K562 (cell line): ENCODE measurements around the gene SGSM2. TPM values are rescaled to one million over a fixed set of nuclear protein-coding genes. Genes with fewer than 3 reads are reported as not detected.

ENCODE experiments used
- ASH1L ChIP-seq: fragments of 450-650 bp; IDR thresholded peaks from 2 replicates; pipeline ENCODE4 v1.6.1; 2018; ENCODE audit warnings: borderline replicate concordance, mild to moderate bottlenecking, low read depth; ENCODE audit not compliant: partially characterized antibody
- MGA ChIP-seq: fragments of 450-650 bp; IDR thresholded peaks from 2 replicates; pipeline ENCODE4 v1.6.1; 2016; ENCODE audit warnings: mild to moderate bottlenecking, moderate library complexity
- SMC3 ChIP-seq: conservative IDR thresholded peaks from 2 replicates; pipeline ENCODE4 v1.6.1; 2011; ENCODE audit warnings: low read depth, low read length, improper control_type of control experiment; ENCODE audit not compliant: insufficient read depth
- YBX1 ChIP-seq: fragments of 450-650 bp; IDR thresholded peaks from 2 replicates; pipeline ENCODE4 v1.7.1; 2016; ENCODE audit warnings: mild to moderate bottlenecking
- polyA plus RNA-seq, 8 experiments: library from polyadenylated mRNA; depleted of rRNA in 4 of 8; stranded (reverse) in 5 of 8; unstranded in 3 of 8; fragments of >200 nt; fragmentation: Nextera tagmentation in 2 of 8; fragmentation: Illumina TruSeq in 1 of 8; extraction: Ambion mirVana in 2 of 8; extraction: Trizol in 1 of 8; gene quantifications; 2 replicates each; pipeline versions ENCODE4 v1.2.1 to v1.2.3, GENCODE V29; 2011 to 2014; ENCODE audit warnings: inconsistent platforms in 1 of 8, missing spikeins in 1 of 8
- total RNA-seq, 7 experiments: library from RNA; depleted of rRNA in 6 of 7; stranded (reverse); fragments of >200 nt in 6 of 7; fragmentation: Illumina TruSeq in 2 of 7; extraction: Trizol in 2 of 7; gene quantifications; 2 replicates each; pipeline versions ENCODE4 v1.2.1 to v1.2.3, GENCODE V29; 2011 to 2021; ENCODE audit warnings: low replicate concordance in 1 of 7
- TF ChIP-seq, protein P1 (sequence below), 2 experiments: IDR thresholded peaks; 2 replicates each; pipeline ENCODE4 v1.6.1; 2011; ENCODE audit warnings: borderline replicate concordance in 1 of 2, control low read depth in 1 of 2, low read depth in 1 of 2, low read length in 1 of 2, mild to moderate bottlenecking in 1 of 2, mixed read lengths in 1 of 2, moderate library complexity in 1 of 2; ENCODE audit not compliant: insufficient read depth in 1 of 2, insufficient read length in 1 of 2, poor library complexity in 1 of 2, severe bottlenecking in 1 of 2; ENCODE audit errors: extremely low read depth in 1 of 2

Gene SGSM2
- total and polyA plus RNA-seq, 9 of the 15 experiments (the other 6 are each of a cell fraction or from before 2014, with no cell fraction given), result 0.20 to 26.3 (median 14.8) TPM

- peak; percentile 46; the same call in 1 of the 2 replicates for TF ChIP-seq MGA
- TF ChIP-seq, protein P1, sequence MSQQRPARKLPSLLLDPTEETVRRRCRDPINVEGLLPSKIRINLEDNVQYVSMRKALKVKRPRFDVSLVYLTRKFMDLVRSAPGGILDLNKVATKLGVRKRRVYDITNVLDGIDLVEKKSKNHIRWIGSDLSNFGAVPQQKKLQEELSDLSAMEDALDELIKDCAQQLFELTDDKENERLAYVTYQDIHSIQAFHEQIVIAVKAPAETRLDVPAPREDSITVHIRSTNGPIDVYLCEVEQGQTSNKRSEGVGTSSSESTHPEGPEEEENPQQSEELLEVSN (IDR thresholded peaks at IDR 0.05; ENCODE audit: borderline replicate concordance in 1 of 2, extremely low read depth in 1 of 2, insufficient read depth in 1 of 2, insufficient read length in 1 of 2, low read depth in 1 of 2, low read length in 1 of 2, poor library complexity in 1 of 2, severe bottlenecking in 1 of 2), result peak; percentile 58 to 60
- TF ChIP-seq ASH1L, result no peak
- no peak for TF ChIP-seq YBX1
- no peak for TF ChIP-seq SMC3
Observed at GRCh38 chr17:2303204-2304188, 33.8 kb upstream of the SGSM2 start, which contains the start of the genes SMG6 and SRR (continued).
